ENCODE data around the gene CDK6.

Gene CDK6

DNA sequence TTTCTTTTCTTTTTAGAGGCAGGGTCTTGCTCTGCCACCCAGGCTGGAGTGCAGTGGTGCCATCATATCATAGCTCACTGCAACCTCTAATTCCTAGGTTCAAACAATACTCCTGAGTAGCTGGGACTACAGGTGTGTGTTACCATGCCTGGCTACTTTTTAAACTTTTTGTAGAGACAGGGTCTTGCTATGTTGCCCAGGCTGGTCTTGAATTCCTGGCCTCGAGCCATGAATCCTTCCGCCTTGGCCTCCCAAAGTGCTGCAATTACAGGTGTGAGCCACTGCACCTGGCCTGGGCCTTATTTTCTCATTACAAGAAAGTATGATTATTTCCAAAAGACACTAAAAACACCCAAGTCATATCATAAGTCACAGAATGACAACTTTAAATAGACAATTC, 106.6 kb downstream of the CDK6 start:
- no peak for DNase-seq

GRCh38 chr7:92729172-92729571, 107.2 kb downstream of the CDK6 start:
- no peak for DNase-seq

DNA sequence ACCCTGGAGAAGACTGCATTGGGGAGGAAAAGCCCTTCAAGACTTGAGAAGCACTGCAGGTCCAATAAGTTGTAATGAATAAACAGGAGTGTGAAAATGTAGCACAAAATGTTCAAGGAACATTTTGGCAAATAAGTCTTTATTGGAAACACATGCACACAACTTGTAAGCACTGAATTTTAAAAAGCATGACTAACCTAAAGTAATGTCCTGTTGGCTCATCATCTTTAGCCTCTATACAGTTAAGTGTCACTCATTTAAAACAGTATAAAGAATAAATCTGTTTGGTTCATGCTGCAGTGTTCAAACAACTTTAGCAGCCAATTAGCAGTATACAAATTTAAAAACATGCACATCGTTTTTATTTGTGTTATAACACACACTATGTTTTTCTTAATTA, 108.6 kb downstream of the CDK6 start:
- no peak for DNase-seq

DNA sequence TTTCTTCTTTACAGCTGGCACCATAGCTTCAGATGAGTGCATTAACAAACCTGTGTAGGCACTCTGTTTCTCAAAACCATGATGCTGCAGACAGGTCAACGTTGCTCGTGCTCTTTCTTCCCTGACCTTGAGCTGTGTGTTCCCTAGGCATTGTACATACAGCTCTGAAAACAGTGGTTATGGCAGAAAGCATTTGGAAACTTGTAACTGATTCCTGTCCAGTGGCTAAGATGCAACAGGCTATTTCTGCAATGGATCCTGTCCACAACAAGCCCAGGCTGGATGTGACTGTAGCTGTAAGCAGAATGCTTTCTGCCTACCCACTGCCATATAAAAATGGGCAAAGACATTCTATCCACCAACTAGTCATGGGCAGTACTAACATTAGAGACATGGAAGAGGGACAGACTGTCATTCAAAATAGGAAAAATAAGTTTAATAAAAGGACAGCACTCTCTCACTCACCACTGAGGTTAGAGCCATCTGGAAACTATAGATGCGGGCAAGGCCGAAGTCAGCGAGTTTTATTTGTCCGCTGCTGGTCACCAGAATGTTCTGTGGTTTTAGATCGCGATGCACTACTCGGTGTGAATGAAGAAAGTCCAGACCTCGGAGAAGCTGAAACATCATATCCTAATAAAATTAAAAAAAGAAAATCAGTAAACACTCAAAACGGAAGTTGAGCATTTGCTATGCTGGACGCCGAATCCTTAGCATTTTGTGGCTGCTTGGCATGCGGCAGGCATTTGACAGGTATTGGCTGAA, 111.0 kb downstream of the CDK6 start:
- no peak for DNase-seq

- no peak for DNase-seq
These were observed 112.4 kb downstream of the CDK6 start for GRCh38 chr7:92723943-92724342.

- DNase-seq, result no peak
These were observed 113.2 kb downstream of the CDK6 start for GRCh38 chr7:92723205-92723604.

DNA sequence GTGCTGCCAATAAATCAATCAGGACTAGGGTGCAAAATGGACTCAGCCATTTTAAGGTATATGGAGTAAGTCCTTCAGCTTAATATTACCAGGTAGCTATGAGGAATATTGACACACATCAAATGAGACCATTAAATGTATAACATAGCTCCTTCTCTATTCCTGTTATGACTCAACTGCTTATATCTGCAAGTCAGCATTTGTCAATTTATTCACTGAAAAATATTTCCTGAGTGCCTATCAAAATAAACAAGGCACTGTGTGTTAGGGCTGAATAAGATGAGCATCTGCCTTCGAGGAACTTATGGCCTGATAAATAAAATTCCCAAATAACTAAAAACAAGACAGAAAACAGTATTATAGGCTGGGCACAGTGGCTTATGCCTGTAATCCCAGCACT, 113.8 kb downstream of the CDK6 start:
- no peak for DNase-seq

DNA sequence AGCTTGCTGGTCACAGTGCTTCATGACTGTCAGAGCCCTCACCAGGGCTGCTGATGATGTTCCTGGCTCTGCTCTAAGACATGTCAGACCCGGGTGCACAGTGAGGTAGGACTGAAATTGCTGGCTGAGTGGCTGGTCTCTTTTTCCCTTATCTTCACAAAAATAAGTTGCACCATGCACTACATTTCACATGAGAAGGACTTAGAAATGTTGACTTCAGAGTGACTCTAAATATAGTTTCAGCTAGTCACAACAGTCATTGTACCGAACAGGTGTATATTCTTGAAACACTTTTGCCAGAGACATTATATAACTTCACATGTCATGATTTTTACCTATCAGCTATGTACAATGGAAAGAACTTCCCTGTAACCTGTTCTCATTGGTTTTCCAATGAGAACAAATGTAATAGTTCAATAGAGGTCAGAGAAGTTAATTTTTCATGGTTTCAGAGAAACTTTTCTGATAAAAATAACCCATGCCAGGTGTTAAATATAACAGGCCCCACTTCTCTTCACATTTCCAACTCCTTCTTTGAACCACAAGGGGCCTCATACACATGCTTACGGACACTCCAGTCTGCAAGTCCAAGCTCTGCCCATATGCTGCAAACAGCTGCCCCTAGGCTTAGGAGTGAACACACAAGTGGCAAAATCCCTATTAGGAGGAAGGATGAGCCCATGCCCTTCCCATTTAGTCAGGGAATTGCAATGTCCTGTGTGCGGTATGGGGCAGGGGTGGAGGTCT, 115.6 kb downstream of the CDK6 start:
- DNase-seq, result no peak

DNA sequence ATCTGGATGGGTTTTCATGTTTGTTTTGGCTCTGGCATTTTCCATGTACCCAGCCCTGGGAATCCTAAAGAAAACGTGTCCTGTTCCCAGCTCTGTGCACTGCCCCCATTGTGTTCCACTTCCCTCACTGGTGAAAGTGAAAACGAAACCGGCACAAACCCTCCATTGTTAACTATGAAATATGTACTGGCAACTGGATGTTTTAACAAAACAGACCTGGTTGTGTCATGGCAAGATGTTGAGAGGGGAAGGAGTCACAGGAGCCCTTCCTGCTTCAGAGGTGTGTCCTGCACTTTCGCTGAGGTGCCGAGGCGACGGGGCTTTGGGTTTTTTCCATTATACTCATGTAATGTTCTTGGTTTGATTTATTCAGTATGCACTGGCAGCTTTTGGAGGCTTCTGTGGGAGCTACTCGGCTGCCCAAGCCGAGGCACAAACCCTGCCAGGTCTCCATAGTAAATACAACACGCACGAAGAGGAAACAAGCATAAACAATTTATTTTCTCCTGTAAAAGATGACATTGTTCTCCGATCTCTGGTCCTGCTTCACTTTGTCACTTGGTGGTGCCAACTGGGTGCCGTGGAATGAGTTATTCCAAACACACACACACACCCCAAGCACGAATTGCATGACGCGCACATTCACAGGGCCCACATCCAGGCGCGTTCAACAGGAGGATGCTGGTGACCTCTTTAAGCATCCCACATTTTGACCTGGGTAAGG, 118.2 kb downstream of the CDK6 start:
- peak; percentile 45 for DNase-seq

GRCh38 chr7:92717623-92717992, 118.8 kb downstream of the CDK6 start:
- no peak for DNase-seq

- DNase-seq, result no peak
These were observed 119.4 kb downstream of the CDK6 start for GRCh38 chr7:92716825-92717580.

- no peak for DNase-seq
These were observed 120.4 kb downstream of the CDK6 start for GRCh38 chr7:92715963-92716362.

- no peak for DNase-seq
These were observed 121.6 kb downstream of the CDK6 start for GRCh38 chr7:92714767-92715166.

- DNase-seq, result no peak
These were observed 122.1 kb downstream of the CDK6 start for GRCh38 chr7:92714280-92714679.

DNA sequence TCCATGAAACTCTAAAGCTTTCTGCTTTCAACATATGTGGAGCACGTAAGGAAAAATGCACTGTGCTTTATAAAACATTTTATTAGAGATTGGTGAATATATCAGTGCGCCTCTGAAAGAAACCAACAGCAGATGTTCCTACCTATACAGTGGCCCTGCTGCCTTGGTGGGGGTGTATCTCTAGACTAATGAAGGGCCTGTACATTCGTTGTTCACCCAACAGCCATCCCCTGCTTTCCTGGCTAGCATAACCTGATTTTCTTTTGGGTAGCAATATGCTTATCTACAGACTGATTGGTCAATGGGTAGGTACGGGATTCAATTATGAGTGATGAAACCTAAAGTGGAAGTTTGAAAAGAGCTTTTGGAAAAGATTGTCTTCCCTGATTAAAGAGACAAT, 126.5 kb downstream of the CDK6 start:
- DNase-seq, result no peak

DNA sequence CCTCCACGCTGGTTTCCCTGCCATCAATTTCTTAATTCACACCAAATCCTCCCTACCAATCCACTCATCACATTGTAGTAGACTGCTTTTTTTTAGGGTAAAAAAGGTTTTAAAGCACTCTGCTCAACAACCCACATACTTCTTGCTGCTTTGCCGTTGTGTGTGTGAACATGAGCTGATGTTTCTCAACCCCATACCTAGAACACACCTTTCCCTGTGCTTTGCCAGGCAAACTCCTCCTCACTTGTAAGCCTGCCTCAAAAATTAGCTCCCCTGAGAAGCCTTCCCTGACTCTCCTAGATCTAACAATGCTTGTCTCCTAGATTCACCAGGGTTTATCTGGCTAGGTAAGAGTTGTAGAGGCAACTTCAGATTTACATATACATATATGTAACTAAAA, 127.2 kb downstream of the CDK6 start:
- no peak for DNase-seq

GRCh38 chr7:92708111-92709042, 128.0 kb downstream of the CDK6 start:
- DNase-seq, result no peak

- DNase-seq, result no peak
These were observed 128.9 kb downstream of the CDK6 start for GRCh38 chr7:92707435-92707834.

- no peak for DNase-seq
These were observed 129.8 kb downstream of the CDK6 start for GRCh38 chr7:92706563-92706962.

- DNase-seq, result no peak
These were observed 130.5 kb downstream of the CDK6 start for GRCh38 chr7:92705831-92706230.

DNA sequence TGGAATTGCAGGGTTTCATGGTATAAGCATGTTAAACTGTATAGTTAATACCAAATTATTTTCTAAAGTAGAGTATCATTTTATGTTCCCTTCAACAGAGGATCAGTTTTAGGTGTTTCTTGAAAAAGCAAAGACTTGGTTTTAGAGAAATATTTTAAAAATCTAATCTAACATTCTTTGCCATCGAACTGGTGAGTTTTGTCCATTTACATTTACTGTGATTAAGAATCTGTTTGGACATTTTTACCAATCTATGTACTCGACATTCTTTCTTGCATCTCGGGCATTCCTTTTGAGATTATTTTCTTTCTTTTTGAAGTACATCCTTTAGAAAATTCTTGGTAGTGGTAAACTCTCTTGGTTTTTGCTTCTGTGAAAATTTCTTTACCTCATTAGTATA, 131.5 kb downstream of the CDK6 start:
- DNase-seq, result no peak

DNA sequence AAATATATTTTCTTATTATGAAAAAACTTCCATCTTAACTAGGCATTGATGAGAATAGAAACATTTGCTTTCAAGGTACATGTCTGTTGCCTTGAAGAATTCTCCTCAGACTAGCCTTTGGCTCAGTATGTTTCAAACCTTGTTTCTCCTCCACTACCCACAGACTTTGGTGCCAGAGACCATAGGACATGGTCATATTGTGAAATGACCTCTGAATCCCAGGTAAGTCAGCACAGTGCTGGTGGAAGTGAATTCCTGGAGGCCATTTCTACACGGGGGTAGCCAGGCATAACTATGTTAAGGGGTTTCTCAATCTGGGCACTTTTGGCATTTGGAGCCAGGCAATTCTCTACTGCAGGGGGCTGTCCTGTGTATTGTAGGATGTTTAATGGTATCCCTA, 133.8 kb downstream of the CDK6 start:
- no peak for DNase-seq

Data from amniotic stem cell (primary cell).